HPDE6-E6E7 (cell line): ENCODE measurements around the gene WWTR1.

ENCODE experiments used
- DNase-seq: peaks from one replicate; pipeline ENCODE4 v3.0.0; 2011; ENCODE audit warnings: missing footprints; ENCODE audit errors: extremely low spot score

WWTR1 gene

DNA sequence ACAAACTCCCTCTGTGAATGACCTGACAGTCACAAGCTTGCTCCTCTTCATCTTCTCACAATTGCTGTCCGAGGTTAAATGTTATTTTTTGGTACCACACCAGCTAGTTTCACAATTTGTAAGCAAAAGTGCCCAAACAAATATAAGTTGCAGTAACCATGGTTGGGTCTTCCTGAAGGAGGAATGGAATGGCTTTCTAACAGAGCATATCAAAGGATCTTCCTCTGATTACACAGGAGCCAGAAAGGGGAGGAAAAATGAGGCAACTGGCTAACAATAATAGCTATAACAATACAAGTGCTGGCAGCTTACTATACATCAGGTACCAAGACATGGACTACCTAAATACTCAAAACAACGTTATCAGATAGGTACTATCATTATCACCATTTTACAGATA is 90.4 kb downstream of the WWTR1 start:
- no peak for DNase-seq

DNA sequence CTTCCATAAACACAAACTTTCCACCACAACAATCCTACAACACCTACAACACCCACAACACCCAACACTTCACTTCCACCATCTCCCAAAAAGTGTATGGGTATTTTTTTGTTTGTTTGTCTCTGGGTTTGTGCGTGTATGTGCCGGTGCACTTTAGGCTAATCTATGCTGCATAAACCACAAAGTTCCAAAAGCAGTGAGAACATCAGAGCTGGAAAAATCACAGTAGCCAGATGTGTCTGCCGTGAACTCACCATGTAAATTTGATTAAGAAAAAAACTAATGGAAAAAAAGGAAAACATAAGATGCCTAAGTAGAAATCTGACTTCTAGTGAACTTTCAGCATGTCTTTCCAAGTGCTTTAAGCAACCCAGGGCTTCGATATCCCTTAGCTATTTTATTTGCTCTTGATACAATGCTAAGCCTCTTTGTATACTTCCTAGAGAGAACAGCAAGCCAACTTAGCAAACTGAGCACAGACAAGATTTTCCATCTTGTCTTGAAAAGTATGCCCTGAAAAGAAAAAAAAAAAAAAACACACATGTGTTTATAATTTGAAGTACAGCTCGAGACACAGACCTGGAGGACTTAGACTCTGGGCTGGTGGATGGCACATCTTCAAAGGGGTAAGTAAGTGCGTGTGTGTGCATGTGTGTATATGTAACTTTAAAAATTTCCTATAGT is 91.4 kb downstream of the WWTR1 start:
- DNase-seq, result no peak

DNA sequence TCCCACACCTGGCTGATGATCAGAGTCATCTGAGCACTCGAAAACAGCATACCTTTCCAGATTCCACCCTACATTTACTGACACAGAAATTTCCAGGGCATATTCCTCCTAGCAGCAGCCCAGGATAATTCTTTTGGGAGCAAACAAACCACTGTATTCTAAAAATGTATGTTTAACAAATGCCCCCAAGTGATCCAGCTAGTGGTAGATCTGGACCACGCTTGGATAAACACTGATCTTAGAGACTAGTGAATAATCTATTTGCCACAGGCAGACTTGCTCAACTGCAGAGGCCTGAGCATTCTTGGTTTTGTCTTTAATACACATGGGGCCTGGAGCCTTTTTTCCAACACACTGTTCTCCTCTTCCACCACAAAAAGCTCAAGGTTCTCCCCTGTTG is 93.7 kb downstream of the WWTR1 start:
- no peak for DNase-seq

DNA sequence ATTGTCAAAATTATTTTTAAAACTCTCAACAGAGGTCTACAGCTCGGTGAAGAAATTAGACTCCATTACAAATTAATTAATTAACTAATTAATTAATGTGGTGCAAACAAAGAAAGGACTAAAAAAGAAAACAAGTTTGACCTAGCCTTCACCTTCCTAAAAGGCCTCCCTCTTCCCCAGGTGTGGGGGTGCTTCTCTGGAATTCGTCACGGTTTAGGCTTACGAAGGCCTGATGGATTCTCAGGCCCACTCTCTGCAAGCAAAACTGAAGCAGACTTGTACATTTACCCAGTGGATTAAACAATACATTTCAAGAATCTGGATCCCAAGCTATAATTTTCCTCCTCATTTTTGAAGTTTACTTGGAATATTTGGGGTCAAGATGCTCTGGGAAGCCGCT is 94.7 kb downstream of the WWTR1 start:
- DNase-seq, result no peak

DNA sequence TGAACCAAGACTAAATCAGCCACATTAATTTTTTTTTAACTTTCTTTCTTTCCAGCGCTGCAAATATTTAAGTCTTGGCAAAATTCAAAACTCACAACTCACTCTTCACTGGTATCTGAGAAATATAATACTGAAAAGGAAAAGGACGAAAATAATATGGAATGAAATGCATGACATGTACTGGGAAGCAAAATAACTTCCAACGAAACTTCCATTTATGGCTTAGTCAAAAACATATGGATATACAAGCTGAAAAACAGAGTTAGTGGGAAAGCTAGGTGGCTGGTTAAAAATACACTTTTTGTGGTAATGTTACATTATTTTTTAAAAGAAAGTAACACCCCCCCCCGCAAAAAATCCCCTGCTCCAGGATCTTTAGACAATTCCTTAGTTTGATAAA is 97.2 kb downstream of the WWTR1 start:
- DNase-seq, result no peak

DNA sequence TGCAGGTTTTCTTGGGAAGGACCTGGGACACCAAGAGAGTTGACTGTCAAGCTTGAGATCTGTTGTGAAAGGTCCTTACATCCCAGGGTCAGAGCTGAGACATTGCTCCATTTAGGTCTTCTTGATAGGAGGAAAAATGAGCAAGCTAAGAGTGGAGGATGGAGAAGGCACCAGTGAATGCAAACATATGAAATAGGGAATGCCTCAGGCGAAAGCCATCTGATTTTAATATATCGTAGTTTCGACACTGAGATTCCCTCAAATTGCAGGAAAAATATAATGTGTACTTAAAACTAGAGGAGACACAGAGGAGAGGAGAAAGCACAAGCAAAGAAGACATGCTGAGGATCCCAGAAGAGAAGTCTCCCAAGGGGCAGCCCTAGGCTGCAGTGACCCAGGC is 97.8 kb downstream of the WWTR1 start:
- no peak for DNase-seq

DNA sequence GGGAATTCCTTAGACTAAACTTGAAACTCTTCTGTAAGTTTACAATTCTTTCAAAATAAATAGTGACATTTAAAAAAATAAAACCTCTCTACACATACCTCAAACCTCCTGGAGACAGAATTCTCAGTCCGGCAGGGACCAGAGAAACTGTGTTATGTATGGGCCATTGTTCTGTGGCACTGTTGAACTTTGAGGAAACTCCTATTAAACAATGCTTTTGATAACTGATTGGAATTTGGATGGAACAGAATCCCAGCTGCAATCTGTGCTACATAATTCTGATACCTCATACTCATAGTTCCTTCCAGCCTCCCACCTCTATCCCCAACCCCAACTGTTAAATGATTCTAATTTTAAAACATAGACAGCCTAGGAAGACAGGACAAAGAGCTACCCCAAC is 98.3 kb downstream of the WWTR1 start:
- DNase-seq, result no peak

DNA sequence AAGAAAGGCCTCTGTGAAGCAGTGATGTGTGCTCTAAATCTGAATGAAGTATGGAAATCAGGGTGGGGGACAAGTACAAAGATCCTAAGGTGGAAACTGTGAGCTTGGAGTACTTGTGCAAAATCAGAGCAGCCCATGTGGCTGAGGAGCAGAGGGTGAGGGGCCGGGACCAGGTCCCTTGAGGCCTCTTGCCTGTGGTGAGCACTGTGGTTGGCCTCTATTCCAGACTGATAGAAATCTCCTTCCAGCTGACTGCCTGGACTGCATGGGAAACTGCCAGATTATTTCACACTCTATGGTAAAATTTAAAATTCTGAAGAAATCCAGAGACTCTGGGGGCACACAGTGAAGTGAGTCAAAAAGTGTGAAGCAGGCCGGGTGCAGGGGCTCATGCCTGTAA is 101.9 kb downstream of the WWTR1 start:
- no peak for DNase-seq

DNA sequence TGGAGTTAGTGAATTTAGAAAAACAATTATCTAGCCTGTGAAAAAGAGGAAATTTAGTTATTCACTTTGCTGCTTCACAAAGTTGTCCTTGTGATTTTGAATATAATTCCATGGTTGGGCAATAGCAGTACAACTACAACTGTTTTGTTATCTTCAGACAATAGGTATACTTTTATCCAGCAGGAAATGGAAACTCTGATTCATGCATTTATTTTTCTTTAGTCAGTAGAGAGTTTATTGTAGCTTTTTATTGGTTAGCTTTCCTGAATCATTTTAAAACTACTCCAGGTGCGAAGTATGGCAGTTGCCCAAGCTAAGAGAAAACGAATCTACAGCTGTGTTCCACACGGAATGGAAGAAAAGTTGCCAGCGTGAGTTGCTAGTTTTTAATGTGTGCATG is 103.0 kb downstream of the WWTR1 start:
- peak; percentile 40 for DNase-seq

DNA sequence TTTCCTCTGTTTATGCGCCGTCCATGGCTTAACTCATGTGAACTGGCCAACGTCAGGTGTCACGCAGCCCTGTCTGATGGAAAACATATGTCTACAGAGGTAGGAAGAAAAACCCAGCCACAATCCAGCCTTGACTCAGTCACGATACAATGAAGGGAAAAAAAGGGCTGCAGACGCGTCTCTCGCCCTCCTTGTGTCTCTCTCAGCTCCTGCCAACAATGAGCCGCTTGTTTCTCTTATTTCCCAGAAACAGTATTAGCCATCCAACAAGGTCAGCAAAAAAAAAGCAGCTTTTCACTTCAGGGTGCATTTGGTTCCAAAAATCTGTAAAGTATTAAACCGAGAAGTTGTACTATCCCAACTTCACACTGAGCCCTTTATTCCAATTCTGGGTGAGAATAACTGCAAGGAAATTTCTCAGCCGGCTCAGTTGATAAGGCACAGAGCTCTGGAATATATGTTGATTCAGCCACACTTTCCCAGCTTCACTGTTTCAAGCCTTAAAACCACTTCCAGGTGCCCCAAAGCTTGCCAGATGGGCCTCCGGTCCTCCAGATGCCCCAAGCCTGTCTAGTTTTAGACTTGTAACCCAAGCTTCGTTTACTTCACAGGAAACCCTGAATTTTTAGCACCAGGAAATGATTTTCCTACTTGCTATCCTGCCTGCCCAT is 103.9 kb downstream of the WWTR1 start:
- DNase-seq, result no peak

DNA sequence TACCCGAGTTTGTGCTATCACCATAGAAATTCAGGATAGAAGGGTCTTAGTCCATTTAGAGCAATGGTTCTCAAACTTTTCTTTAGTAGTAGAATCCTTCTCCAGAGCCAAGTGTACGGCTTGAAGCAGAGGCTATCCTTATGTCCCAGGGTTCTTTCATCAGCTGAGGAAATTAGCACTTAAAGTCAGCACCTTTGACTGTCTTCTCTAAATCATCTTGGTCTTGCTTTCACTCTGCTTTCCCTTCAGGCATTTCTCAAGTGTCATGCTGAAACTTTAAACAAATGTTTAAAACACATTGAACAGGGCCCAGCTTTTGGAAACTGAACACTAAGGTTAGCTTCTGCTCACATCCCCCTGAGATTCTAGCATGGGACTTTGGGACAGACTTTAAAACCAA is 105.1 kb downstream of the WWTR1 start:
- no peak for DNase-seq

DNA sequence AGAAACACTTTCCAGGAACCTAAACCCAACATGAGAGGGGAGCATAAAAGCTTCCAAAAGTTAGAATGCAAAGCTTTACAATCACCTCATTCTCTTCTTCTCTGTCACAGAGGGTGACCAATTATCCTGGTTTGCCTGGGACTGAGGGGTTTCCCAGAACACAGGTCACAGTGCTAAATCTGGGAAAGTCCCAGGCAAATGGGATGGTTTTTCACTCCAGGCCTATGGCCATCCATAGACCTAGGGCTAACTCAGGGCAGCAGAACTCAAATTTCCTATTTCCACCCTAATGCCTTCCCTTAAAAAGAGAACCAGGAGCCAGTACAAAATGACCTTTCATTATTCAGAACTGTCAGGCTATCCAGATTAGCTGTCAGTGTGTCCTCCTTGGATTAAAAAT is 106.3 kb downstream of the WWTR1 start:
- DNase-seq, result no peak

DNA sequence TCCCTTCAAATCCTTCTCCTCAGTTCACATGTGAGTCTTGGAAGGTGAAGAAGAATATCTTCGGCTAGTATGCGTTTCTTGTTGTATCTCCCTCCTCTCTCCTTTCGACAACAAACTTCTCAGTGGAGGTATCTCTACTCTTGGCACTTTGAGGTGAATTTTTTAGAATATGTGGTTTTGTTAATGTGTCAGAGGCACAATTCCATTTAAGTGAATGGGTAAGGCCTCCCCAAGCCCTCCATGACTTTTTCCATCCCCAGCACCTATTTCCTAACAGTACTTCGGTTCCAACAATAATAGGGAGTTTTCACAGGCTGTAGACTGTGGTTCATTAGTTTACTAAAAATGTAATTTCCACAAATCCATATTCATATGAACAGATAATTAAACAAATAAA is 109.2 kb downstream of the WWTR1 start:
- no peak for DNase-seq

DNA sequence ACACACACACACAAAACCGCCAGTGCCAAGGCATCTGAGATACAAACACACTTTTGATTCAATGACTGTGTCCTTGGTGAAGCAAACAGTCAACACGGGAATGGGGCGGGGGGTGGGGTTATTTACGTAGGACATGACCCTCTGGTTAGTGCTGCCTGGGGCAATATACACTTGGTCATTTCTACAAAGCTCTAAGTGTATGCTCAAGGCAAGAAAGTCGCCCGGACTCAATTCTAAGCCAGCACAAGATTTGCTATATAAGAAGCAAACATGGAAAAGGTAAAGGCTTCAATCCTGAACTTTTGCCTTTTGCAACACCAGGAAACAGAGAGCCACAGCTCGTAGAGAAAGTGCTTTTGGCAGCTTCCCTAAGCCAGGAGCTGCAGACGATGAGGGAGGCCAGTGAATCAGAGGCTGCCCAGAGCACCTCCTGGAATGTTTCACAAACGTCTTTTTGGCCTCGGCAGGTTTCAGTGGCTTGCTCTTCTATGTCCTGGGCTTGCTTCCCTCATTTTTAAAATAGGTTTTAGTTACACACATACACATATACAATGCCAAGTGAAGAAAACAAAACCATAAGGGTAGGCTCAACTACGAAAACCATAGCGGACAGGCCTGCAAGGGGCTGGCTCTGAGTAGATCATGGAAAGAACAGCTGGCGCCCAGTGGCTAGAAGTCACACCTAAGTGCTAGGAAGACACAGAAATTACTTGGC is 109.7 kb downstream of the WWTR1 start:
- DNase-seq, result peak; percentile 34

DNA sequence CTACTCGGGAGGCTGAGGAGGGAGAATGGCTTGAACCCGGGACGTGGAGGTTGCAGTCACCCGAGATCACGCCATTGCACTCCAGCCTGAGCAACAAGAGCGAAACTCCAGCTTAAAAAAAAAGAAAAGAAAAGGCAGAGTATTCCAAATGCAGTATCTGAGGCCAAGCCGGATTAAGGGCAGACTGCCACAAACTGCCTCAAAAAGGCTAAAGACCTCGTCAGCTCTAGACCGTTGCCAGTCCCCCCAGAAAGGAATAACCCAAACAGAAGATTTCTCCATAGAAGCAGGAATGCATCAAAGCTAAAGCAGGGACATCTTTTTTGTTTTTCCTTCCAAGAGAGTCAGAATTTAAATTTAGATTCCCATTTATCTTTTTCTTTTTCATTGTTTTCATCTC is 110.4 kb downstream of the WWTR1 start:
- DNase-seq, result no peak

DNA sequence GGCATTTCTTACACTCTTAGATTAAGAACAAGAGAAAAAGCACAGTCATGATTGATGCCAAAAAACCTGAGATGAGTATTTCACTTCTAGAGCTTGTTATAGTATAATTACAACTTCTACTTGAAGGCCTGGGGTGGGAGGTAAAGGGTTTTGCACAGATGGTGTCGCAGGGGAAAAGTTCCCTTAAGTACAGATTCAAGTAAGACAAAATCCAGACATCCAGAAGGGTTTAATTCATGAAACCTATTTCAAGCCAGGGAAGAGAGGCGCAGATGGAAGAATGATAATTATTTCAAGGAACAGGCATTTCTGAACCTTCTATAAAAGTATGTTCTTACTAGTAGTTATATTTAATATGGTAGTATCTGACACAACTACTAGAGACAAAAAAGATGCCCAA is 112.8 kb downstream of the WWTR1 start:
- DNase-seq, result no peak

DNA sequence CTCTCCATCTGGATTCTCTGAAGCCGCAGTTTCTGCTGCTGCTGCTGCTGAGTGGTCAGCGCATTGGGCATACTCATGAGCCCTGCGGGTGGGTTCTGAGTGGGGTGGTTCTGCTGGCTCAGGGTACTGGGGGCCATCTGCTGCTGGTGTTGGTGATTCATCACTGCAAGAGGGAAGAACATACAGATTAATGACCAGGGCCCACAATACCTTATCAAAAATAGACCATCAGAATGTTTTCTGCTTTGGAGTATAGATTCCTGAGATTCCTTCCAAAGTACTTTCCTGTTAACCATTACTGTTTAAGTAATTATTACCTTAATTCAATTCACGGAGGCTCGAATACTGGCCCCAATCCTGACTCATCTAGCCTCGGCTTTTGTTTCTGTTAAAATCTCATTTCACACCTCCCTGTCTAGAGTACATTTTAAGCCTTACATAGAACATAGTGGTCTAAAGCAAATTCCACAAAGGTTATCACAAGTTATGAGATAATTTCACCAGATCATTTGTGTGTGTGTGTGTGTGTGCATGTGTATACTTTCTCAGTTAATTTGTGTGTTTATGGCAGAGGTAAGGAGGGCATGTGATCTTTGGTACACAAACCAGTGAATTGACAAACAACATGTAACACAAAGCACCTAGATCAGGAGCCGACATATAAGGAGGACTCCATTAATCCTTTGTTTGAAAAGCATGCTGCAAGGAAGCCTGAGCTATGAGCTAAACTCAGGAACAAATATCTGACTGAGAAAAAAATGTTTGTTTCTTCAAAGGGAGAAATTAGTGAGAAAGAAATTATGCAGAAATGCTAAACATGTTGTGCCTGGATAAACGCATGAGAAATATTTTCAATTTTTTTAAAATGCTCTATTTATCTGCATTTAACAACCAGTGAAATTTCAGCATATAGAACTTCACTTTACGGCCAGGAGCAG is 115.2 kb downstream of the WWTR1 start:
- DNase-seq, result no peak

DNA sequence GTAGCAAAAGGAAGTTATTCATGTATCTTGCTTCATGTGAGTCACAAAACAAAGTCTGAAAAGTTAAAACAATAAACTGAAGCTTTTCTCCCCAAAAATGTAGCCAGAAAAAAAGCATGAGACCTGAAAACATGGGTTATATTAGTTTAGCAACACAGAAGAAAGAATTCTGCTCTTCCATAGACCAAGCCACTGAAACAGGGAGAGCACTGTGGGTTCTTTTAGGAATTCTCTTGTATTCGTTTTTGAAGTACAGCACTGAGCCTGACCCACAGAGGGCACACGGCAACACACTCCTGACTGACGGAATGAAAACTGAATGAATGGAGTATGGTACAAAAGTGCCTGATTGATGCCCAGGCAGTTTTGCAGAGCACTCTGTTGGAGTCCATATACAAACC is 116.7 kb downstream of the WWTR1 start:
- no peak for DNase-seq

DNA sequence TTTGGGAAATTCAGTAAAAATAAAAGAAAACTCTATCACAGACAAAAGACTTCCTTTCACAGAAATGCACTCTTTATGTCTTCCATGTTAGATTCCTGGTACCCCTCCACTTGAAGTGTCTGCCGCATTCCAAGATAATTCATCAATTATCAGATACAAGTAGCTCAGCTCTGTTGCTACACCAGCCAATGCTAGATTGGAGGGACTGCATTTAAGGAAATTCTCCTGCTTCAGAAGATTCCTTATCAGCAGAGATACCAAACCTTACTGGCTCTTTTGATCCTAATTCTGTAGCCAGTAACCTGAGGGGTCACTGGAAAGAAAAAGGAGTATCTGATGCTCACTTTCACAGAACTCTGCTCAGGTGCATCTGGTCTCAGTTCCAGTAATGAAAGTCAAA is 119.5 kb downstream of the WWTR1 start:
- DNase-seq, result no peak

DNA sequence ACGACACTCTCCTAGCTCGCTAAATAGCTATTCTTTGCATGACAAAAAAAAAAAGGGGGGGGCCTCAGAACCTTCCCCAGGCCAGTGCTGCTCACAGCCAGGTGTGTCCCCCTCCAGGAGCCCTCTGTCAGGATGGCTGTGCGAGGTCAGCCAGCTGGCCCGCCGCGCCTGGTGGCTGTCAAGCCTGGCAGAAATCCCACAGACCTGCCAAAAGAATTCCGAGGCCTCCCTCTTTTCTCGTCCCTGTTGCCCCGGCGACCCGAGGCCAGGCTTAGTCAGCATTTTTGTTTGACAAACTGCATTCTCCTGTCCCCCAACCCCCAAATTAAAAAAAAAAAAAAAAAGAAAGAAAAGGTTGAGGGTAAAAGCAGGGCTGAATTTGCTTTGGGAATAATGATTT is 121.4 kb downstream of the WWTR1 start:
- no peak for DNase-seq

DNA sequence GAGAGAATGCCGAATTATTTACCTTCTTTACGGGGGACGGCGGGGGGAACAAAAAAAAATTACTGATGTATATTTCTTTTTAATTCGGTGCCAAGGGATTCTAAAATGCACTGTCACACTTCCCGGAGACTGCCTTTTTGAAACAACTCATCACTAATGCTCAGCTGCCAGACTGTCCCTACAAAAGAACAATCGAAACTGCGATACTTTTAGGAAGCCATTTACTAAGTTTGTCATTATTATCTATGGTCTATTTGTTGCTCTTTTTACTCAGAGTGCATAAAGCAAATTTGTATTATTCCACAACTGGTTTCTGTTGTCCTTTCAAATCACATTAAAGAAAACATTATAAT is 122.5 kb downstream of the WWTR1 start:
- no peak for DNase-seq

DNA sequence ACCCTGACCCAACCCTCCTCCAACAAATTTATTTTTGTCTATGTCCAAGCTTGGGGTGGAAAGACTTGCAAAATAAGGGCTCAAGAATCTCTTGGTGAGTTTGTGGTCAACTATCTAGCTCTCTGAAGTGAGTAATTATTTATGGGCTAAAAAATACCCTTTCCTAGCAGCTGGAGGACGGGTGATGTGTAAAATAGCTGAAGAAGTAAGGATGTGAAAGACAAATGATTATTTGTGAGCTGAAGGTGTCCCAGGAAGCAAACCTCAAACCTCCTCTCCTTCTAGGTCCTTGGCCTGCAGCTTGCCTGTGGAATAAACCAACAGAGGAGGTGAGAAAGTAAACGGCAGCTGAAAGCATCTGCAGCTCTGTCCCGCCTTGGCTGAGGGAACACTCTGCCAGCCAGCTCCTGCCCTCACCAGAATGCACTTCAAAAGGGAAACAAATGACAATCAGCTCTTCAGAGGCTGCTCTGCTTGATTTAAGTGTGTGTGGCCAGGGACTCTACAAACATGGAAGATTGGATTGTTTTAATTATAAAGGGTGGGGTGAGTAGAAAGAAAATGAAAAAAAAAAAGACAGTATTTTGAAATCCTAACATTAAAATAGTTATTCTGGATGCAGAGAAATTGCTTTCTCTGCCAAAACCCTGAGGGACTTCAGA is 123.0 kb downstream of the WWTR1 start:
- DNase-seq, result no peak
